ENCODE data around the gene FTL.

The FTL gene

DNA sequence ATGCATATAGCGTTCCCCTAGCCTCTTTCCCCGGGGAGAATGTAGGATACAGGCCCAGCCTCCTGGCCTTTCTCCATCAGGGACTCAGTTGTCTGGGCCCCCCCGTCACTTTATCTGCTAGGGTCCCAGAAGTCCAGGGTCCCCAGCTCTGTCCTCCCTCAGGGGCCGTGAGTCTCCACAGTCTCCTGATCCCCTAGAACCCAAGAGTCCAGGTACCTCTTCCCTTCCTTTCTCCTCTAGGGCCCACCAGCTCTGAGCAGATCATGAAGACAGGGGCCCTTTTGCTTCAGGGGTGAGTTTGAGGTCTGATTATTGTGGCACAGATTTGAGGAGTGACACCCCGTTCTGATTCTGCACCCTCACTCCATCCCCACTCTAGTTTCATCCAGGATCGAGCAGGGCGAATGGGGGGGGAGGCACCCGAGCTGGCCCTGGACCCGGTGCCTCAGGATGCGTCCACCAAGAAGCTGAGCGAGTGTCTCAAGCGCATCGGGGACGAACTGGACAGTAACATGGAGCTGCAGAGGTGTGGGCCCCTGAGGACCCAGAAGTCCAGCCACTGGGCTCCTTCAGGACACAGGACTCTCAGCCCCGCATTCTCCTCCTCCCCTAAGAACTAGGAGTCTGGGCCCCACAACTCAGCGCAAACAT, 9.7 kb upstream of the FTL start:
- Mint-ChIP-seq H3K9me3 (ENCODE audit: low read depth) (no peaks in the 10 kb centered on the region), H3K27me3 (no peaks in the 10 kb centered on the region), H3K4me3 (peak overlapping the region; percentile 90), H3K36me3 (peaks cover 3% of the 10 kb centered on the region), H3K27ac (peak overlapping the region; percentile 75), H3K4me1 (ENCODE audit: low read depth) (peaks cover 26% of the 10 kb centered on the region)

DNA sequence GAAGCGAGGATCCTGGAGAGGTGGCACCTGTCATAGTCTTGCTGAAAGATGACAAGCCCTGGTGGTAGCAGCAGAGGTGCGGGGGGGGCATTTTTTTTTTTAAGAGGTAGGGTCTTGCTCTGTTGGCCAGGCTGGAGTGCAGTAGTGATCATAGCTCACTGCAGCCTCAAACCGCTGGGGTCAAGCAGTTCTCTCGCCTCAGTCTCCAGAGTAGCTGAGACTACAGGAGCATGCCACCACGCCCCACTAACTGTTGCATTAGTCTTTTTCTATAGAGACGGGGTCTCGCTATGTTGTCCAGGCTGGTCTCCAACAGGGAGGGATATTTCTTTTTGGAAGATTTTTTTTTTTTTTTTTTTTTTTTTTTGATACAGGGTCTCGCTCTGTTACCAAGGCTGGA, 7.1 kb upstream of the FTL start:
- H3K27ac Mint-ChIP-seq, result no peak overlapping the region
- no peaks in the 10 kb centered on the region for H3K9me3 Mint-ChIP-seq (ENCODE audit: low read depth)
- peaks cover 3% of the 10 kb centered on the region for H3K36me3 Mint-ChIP-seq
- H3K27me3 Mint-ChIP-seq, result no peaks in the 10 kb centered on the region
- peak overlapping the region; percentile 32 for H3K4me3 Mint-ChIP-seq
- peaks cover 43% of the 10 kb centered on the region for H3K4me1 Mint-ChIP-seq (ENCODE audit: low read depth)

DNA sequence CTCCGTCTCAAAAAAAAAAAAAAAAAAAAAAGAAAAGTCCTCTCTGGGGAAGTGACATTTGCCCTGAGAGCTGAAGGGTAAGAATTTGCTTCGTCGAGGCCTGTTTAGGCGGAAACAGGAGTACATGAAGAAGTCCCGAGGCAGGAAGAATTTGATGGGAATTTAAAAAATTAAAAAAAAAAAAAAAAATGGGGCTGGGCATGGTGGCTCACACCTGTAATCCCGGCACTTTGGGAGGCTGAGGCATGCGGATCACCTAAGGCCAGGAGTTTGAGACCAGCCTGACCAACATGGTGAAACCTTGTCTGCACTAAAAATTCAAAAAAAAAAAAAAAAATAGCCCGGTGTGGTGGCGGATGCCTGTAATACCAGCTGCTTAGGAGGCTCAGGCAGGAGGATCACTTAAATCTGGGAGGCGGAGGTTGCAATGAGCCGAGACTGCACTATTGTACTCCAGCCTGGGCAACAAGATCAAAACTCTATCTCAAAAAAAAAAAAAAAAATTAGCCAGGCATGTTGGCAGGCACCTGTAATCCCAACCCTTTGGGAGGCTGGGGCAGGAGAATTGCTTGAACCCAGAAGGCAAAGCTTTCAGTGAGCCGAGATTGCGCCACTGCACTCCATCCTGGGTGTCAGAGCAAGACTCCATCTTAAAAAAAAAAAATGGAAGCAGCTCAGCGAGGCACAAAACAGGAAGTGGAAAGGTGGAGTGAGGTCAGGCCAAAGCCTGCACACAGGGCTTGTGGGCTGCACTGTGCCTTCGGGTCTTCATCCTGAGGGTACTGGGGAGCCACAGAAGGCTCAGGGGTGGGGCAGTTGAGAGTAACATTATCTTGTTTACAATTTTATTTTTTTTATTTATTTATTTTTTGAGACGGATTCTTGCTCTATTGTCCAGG, 5.5 kb upstream of the FTL start:
- no peak overlapping the region for H3K27ac Mint-ChIP-seq

DNA sequence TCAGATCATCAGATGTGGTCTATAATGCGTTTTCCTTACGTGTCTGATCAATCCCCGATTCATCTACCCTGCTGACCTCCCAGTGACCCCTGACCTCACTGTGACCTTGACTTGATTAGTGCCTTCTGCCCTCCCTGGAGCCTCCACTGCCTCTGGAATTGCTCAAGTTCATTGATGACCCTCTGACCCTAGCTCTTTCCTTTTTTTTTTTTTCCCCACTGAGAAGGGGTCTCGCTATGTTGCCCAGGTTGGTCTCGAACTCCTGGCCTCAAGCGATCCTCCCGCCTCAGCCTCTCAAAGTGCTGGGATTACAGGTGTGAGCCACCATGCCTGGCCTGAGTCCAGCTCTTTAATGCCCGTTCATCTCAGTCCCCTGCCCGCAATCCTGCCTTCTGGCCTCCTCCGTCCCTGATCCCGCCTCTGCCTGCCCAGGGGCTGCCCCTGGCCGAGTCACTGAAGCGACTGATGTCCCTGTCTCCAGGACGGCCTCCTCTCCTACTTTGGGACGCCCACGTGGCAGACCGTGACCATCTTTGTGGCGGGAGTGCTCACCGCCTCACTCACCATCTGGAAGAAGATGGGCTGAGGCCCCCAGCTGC, 4.0 kb upstream of the FTL start:
- Mint-ChIP-seq H3K27me3 (no peaks in the 10 kb centered on the region), H3K27ac (peak overlapping the region; percentile 73), H3K4me1 (ENCODE audit: low read depth) (peaks cover 57% of the 10 kb centered on the region), H3K36me3 (peaks cover 3% of the 10 kb centered on the region), H3K4me3 (no peak overlapping the region), H3K9me3 (ENCODE audit: low read depth) (no peaks in the 10 kb centered on the region)

More for the DNA sequence above, 5.5 kb upstream of the FTL start:
- H3K4me3 Mint-ChIP-seq, result no peak overlapping the region
- H3K4me1 Mint-ChIP-seq (ENCODE audit: low read depth), result peaks cover 55% of the 10 kb centered on the region
- H3K36me3 Mint-ChIP-seq, result peaks cover 3% of the 10 kb centered on the region
- H3K27me3 Mint-ChIP-seq, result no peaks in the 10 kb centered on the region
- H3K9me3 Mint-ChIP-seq (ENCODE audit: low read depth), result no peaks in the 10 kb centered on the region

DNA sequence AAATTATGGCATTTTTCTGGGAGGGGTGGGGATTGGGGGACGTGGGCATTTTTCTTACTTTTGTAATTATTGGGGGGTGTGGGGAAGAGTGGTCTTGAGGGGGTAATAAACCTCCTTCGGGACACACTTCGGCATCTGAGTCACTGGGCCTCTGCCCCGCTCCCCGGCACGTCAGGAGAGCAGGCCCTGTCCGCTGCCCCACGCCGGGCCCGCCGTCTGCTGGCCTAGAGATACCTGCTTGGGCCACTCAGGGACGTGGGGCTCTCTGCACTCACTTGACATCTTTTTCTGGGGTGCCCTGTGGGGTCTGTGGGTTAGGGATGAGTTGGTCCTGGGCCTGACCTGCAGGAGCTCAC, 3.5 kb upstream of the FTL start:
- Mint-ChIP-seq H3K4me1 (ENCODE audit: low read depth) (peaks cover 55% of the 10 kb centered on the region), H3K9me3 (ENCODE audit: low read depth) (no peaks in the 10 kb centered on the region), H3K27me3 (no peaks in the 10 kb centered on the region), H3K36me3 (peaks cover 6% of the 10 kb centered on the region), H3K27ac (peak overlapping the region; percentile 86), H3K4me3 (peak overlapping the region; percentile 99)

DNA sequence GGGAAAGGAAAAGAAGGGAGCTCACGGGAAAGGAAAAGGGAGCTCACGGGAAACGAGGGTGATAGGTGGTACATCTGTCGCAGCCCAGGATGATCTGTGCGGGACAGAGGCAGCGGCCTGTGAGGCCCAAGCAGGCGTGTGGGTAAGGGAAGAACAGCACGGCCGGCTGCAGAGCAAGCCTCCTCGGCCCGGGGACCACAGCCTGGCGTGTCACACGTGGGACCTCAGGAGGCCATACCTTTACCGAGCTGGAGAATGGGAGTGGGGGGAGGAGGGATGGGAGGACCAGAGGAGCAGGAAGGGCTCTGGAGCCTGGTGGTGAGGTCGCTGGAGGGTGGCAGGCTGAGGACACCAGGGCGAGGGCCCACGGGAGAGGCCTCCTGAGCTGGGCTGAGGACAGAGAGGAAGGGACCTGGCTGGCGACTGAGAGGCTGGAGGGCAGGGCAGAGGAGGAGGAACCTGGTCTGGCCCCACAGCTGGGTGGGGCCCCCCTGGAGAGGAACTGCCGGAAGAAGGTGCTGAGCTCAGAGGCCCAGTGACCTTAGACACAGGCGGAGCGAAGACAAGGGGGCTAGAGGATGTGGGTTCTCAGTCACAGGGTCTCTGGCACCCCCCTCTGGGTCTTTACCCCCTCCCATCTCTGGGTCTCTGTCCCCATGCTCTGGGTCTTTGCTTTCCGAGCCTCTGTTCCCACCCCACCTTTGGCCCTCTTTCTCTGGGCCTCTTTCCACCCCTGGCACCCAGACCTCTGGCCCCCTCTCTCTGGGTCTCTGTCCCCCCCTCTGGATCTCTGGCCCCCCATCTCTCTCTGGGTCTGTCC, 2.9 kb upstream of the FTL start:
- Mint-ChIP-seq H3K27ac (peak overlapping the region; percentile 86), H3K4me1 (ENCODE audit: low read depth) (peaks cover 53% of the 10 kb centered on the region), H3K36me3 (peaks cover 3% of the 10 kb centered on the region), H3K9me3 (ENCODE audit: low read depth) (no peaks in the 10 kb centered on the region), H3K4me3 (peak overlapping the region; percentile 99), H3K27me3 (no peaks in the 10 kb centered on the region)

DNA sequence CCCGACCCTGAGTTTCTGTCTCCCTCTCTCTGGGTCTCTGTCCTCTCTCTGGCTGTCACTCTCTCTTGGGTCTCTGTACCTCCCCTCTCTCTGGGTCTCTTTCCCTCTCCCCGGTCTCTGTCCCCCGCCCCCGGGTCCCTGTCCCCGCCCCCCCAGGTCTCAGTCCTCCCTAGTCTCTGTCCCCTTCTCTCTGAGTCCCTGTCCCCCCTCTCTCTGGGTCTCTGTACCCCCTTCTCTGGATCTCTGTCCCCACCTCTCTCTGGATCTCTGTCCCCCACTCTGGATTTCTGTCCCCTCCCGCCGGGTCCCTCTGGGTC, 2.3 kb upstream of the FTL start:
- Mint-ChIP-seq H3K9me3 (ENCODE audit: low read depth) (no peaks in the 10 kb centered on the region), H3K4me3 (peak overlapping the region; percentile 99), H3K27me3 (no peaks in the 10 kb centered on the region), H3K27ac (peak overlapping the region; percentile 86), H3K4me1 (ENCODE audit: low read depth) (peaks cover 48% of the 10 kb centered on the region), H3K36me3 (peaks cover 3% of the 10 kb centered on the region)

DNA sequence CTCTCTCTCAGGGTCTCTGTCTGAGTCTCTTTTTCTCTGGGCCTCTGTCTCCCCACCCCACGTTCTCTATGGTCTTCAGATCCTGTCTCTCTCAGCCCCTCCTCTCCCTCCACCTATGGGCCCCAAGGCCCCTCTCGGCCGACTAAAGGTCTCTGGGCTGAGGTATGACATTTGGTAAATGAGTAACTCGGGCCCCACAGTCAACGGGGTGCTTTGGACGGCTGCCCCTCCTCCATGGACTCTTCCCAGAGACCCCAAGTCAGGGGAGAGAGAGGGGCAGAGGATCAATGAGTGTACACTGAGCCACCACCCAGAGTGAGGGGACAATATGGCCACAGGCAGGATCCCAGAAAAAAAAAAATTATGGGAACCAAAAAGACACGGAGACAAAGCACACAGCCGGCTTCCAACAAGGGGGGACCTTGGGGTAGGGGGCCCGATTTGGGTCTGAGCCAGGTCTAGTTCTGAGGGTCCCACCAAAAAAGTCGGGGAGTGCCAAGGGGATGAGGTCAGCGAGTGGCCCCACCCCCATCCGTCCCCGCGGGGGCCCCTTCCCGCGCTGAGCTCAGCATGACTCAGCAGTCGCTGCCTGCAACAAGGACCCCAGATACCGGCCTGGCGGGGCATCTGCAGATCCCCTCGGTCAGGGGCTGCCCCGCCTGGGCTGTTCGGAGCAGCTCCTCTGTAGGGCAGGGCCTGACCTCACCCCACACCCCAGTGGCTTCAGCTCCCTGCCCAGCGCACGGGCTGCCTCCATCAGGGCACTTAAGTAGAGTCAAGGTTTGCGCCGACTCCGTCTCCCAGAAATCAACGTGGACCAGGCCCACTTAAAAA, 1.5 kb upstream of the FTL start:
- no peaks in the 10 kb centered on the region for H3K27me3 Mint-ChIP-seq
- peaks cover 3% of the 10 kb centered on the region for H3K36me3 Mint-ChIP-seq
- H3K27ac Mint-ChIP-seq, result peak overlapping the region; percentile 99

DNA sequence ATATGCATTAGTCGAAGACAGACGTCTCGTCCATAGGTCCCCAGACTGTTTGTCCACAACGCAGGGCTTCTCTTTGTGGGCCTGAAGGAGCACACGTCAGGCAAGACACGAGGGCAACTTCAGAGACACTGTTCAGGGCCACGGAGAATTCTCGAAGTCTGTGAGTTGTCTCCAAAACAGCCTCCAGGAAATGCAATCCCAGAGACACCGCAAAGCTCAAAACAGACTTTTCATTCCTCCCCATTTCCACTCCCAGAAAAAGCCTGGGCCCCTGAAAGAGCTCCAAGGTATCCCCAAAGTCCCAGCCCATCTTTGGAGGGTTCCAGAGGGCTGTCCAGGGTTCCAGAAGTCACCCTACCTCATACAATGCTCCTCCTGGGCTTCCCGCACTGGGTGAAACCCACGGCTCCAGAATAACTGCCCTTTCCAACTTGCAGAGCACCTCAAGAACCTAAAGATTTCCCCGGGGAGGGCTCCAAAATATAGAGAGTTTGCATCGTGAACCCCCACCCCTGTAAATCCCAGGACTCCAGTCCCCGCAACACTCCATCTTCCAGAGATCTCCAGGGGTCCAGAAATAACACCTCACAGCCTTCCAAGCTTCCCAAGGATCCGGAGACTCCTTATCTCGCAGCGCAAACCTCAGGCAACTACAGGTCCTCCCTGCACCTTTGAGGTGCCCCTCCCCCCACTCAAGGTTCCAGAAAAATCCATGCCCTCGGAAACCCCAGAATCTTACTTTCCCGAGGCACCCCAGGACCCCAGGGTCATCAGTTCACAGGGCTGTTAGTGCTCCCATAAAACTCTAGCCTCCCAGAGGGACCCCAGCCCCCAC, 687 bp upstream of the FTL start:
- H3K9me3 Mint-ChIP-seq (ENCODE audit: low read depth), result no peaks in the 10 kb centered on the region
- H3K27me3 Mint-ChIP-seq, result no peaks in the 10 kb centered on the region
- H3K4me1 Mint-ChIP-seq (ENCODE audit: low read depth), result peaks cover 48% of the 10 kb centered on the region
- H3K4me3 Mint-ChIP-seq, result peak overlapping the region; percentile 99
- H3K27ac Mint-ChIP-seq, result peak overlapping the region; percentile 99
- H3K36me3 Mint-ChIP-seq, result peaks cover 3% of the 10 kb centered on the region

More for the DNA sequence above, 1.5 kb upstream of the FTL start:
- Mint-ChIP-seq H3K9me3 (ENCODE audit: low read depth) (no peaks in the 10 kb centered on the region), H3K4me3 (peak overlapping the region; percentile 99), H3K4me1 (ENCODE audit: low read depth) (peaks cover 51% of the 10 kb centered on the region)

DNA sequence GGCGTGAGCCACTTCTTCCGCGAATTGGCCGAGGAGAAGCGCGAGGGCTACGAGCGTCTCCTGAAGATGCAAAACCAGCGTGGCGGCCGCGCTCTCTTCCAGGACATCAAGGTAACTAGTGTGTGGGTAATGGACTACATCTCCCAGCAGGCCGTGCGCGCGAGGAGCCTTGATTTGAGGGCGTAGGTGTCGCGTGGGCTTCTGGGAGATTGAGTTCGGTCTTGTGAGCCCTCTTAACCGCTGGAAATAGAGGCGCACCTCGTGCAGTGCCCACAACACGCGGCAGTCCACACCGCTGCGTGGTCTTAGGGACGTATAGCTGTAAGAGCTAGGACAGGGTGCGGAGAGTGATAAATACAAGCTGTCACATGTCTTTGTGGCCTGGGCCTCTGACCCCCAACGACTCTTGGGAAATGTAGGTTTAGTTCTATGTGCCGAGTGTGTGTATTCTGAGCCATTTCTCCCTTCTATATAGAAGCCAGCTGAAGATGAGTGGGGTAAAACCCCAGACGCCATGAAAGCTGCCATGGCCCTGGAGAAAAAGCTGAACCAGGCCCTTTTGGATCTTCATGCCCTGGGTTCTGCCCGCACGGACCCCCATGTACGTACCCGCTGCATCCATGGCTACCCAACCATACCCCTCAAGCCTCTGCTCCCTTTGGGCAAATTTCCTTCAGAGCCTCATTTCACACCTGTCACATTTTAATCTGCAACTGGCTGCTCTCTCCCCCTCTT, 864 bp downstream of the FTL start:
- H3K9me3 Mint-ChIP-seq (ENCODE audit: low read depth), result no peaks in the 10 kb centered on the region
- H3K27ac Mint-ChIP-seq, result peak overlapping the region; percentile 99
- peaks cover 3% of the 10 kb centered on the region for H3K36me3 Mint-ChIP-seq
- H3K4me1 Mint-ChIP-seq (ENCODE audit: low read depth), result peaks cover 51% of the 10 kb centered on the region
- peak overlapping the region; percentile 99 for H3K4me3 Mint-ChIP-seq
- no peaks in the 10 kb centered on the region for H3K27me3 Mint-ChIP-seq

DNA sequence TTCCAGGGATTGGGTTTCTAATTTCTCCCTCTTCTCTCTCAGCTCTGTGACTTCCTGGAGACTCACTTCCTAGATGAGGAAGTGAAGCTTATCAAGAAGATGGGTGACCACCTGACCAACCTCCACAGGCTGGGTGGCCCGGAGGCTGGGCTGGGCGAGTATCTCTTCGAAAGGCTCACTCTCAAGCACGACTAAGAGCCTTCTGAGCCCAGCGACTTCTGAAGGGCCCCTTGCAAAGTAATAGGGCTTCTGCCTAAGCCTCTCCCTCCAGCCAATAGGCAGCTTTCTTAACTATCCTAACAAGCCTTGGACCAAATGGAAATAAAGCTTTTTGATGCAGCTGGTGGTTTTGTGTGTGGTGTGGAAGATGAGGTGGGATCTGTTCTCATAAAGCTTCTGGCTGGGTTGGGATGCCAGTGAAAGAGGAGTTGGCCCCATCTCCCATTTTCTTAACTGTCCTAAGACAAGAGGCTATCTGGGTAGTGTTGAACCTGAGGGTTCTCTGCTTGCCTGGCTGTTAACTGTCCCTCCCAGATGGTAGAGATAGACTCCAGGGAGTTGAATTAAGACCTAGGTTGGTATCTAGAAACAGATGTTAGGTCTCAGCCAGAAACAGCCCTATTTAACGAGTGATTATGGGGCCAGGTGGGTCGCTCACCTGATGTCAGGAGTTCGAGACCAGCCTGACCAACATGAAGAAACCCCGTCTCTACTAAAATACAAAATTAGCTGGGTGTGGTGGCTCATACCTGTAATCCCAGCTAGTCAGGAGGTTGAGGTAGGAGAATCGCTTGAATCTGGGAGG, 1.6 kb downstream of the FTL start:
- H3K27ac Mint-ChIP-seq, result peak overlapping the region; percentile 99
- H3K4me3 Mint-ChIP-seq, result peak overlapping the region; percentile 99
- peaks cover 48% of the 10 kb centered on the region for H3K4me1 Mint-ChIP-seq (ENCODE audit: low read depth)
- peaks cover 3% of the 10 kb centered on the region for H3K36me3 Mint-ChIP-seq
- no peaks in the 10 kb centered on the region for H3K9me3 Mint-ChIP-seq (ENCODE audit: low read depth)
- no peaks in the 10 kb centered on the region for H3K27me3 Mint-ChIP-seq

DNA sequence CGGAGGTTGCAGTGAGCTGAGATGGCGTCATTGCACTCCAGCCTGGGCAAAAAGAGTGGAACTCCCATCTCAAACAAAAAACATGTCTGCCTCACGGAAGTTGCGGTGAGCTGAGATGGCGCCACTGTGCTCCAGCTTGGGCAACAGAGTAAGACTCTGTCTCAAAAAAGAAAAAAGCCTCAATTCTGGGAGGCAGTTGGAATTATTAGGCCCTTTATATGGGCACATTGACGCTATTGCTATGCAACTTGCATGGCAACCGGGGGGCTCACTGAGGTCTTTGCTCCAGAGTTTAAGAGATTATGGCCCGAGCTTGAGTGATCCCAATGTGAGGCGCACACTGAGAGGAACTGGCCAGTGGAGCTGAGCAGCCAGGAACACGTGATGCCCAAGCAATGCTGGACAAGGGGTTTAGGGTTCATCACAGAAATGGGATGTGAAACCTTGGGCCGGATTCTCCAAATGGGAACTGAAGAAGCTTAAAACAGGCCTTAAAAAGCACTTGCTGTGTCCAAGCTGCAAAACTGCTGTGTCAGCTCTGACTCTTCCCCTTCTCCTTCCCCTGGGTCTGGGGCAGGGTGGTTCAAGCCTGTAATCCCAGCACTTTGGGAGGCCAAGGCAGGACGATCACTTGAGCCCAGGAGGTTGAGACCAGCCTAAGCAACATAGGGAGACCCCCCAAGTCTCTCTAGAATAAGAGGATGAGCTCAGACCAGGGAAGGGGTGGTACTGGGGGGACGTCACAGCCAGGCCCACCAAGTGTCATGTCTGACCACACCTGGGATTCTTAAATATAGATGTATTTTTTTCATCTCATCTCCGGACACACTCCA, 2.5 kb downstream of the FTL start:
- Mint-ChIP-seq H3K4me1 (ENCODE audit: low read depth) (peaks cover 40% of the 10 kb centered on the region), H3K36me3 (peaks cover 3% of the 10 kb centered on the region), H3K9me3 (ENCODE audit: low read depth) (no peaks in the 10 kb centered on the region), H3K27ac (peak overlapping the region; percentile 99), H3K4me3 (peak overlapping the region; percentile 99), H3K27me3 (no peaks in the 10 kb centered on the region)

Data from activated naive CD8-positive, alpha-beta T cell (primary cell).